ENCODE data around the gene MAGEB6. TPM values are rescaled to one million over a fixed set of nuclear protein-coding genes. Genes with fewer than 3 reads are reported as not detected.
"Not testable (repeated sequence)": the region's sequence is repeated elsewhere in the genome, so short reads cannot be mapped to it uniquely, and the experiment has no call there.

MAGEB6 gene, protein sequence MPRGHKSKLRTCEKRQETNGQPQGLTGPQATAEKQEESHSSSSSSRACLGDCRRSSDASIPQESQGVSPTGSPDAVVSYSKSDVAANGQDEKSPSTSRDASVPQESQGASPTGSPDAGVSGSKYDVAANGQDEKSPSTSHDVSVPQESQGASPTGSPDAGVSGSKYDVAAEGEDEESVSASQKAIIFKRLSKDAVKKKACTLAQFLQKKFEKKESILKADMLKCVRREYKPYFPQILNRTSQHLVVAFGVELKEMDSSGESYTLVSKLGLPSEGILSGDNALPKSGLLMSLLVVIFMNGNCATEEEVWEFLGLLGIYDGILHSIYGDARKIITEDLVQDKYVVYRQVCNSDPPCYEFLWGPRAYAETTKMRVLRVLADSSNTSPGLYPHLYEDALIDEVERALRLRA
- total RNA-seq (not detected), total RNA-seq (0 reads per million in 2 donors)

DNA sequence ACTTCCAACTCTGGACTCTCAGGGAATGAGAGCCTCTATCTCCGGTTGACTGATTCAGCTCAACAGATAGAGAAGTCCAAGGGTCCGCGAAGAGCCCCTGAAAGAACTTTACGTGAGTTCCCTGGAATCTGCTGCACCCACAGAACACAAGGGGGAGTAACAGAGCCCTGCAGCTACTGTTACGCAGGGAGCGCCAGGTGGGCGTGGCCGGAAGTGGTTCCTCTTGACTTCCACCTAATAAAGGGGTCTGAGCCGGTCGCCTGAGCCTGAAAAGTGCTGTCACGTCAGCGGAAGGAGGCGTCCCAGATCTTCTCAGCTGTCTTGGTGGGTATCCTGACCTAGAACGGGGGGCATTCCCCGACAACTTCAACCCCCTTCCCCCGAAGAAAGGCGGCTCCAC, at the start of gene MAGEB6:
MAGEB6 (plus strand) TSS at position 237 of the 400 bp plus-strand sequence. CDS start 1,407 bp downstream, outside the sequence.
- H3K36me3 Mint-ChIP-seq (ENCODE audit: low read depth) = no peaks in the 10 kb centered on the region

DNA sequence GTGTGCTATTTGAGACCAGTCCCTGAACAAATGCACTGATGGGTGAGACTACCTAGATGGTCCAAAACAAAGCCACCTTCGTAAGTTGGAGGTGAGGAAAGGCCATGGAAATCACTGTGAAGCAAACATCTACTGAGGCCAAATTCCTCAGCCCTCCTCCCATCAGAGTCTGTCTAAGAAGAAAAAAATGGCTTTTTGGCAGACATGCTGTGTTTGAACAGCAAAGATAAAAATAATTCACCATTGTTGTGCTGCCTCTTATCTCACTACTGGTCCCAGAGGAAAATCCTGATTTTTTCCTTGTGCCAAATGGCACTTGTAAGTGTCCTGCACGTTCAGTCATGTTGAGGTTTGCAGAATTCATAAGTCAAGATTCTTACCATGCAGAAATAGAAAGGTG, 46.2 kb upstream of the MAGEB6 start:
- Mint-ChIP-seq H3K36me3 (ENCODE audit: low read depth) (no peaks in the 10 kb centered on the region), H3K27ac (no peak overlapping the region), H3K4me3 (no peak overlapping the region), H3K27me3 (no peaks in the 10 kb centered on the region), H3K4me1 (no peaks in the 10 kb centered on the region)
- DNase-seq = no peak
- no peaks in the 10 kb centered on the region for H3K9me3 ChIP-seq (ENCODE audit: control insufficient read depth, low read length, poor library complexity, severe bottlenecking)
- no peak for ATAC-seq

More for the DNA sequence above, at the start of gene MAGEB6:
- H3K4me1 Mint-ChIP-seq = no peaks in the 10 kb centered on the region
- H3K27ac Mint-ChIP-seq = no peak within 1 kb of the TSS
- no peak for DNase-seq
- no peak for ATAC-seq
- no peaks in the 10 kb centered on the region for H3K27me3 Mint-ChIP-seq
- no peak within 1 kb of the TSS for H3K4me3 Mint-ChIP-seq
- no peaks in the 10 kb centered on the region for H3K9me3 ChIP-seq (ENCODE audit: control insufficient read depth, low read length, poor library complexity, severe bottlenecking)

DNA sequence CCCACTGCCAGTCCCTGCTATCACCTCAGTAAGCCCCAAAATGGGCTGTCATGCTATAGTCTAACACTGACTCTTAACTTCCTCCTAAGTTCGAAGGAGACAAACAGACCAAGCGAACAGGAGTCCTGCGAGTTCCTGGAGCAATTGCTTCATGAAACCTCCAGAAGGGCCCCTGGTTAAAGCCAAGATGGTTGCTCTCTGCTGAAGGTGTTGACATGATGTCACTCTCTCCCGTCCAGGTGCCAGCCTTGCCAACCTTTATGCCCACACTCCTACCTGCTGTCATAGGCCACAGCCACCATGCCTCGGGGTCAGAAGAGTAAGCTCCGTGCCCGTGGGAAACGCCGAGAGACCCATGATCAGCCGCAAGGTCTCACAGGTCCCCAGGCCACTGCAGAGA, 31.9 kb upstream of the MAGEB6 start, which contains the start of gene MAGEB6B:
MAGEB6B (plus strand) TSS at position 301 of the 400 bp plus-strand sequence; CDS start at position 301, 0 bp downstream.
- H3K9me3 ChIP-seq (ENCODE audit: control insufficient read depth, low read length, poor library complexity, severe bottlenecking) = no peaks in the 10 kb centered on the region
- Mint-ChIP-seq H3K4me1 (no peaks in the 10 kb centered on the region), H3K27me3 (no peaks in the 10 kb centered on the region), H3K36me3 (ENCODE audit: low read depth) (no peaks in the 10 kb centered on the region), H3K4me3 (no peak within 1 kb of the TSS), H3K27ac (no peak within 1 kb of the TSS)
- ATAC-seq (no peak), DNase-seq (no peak)

DNA sequence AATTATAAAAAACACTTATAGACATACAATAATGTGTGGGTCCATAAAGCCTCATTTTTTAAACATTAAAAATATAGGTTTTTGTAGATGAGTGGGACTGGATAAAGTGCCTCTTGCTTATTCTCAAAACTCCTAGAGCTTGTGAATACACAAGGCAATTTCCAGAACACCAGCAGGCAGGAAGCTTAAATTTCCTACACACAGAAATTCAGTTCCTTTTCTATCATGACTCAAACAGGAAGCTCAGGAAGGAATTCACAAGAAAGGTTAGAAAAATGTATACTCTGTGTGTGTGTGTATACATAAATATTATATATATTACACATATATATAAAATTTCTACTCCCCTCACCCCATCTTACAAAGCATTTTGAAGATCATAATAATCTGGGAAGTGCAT, 11.3 kb downstream of the MAGEB6 start:
- Mint-ChIP-seq H3K27ac (no peak overlapping the region), H3K4me3 (no peak overlapping the region), H3K27me3 (no peaks in the 10 kb centered on the region), H3K4me1 (no peaks in the 10 kb centered on the region), H3K36me3 (ENCODE audit: low read depth) (no peaks in the 10 kb centered on the region)
- no peak for DNase-seq
- no peak for ATAC-seq
- H3K9me3 ChIP-seq (ENCODE audit: control insufficient read depth, low read length, poor library complexity, severe bottlenecking) = no peaks in the 10 kb centered on the region

DNA sequence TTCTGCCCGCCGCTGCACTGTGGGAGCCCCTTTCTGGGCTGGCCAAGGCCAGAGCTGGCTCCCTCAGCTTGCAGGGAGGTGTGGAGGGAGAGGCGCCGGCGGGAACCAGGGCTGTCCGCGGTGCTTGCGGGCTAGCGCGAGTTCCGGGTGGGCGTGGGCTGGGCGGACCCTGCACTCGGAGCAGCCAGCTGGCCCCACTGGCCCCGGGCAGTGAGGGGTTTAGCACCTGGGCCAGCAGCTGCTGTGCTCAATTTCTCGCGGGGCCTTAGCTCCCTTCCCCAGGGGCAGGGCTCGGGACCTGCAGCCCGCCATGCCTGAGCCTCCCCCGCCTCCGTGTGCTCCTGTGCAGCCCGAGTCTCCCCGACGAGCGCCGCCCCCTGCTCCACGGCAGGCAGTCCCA, 12.5 kb downstream of the MAGEB6 start:
- not testable (repeated sequence) for H3K36me3 Mint-ChIP-seq (ENCODE audit: low read depth); ATAC-seq

DNA sequence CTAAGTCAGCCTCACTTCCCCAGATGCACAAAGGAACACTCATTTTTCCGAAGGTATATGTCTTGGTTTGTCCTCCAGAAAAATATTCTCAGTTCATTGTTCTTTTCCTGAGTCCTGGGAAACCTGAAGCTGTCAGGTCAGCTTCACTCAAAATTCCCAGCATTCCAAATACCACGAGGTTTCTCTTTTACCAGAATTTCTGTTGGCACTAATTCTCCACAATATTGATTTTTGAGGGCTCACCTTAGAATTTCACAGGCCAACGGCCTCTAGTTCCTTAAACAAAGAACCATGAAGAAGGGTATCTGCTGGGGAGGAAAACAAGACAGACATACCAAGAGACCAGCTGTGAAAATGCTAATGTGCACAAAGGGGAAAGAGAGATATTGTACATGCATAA, 15.8 kb downstream of the MAGEB6 start:
- H3K9me3 ChIP-seq (ENCODE audit: control insufficient read depth, low read length, poor library complexity, severe bottlenecking) = no peaks in the 10 kb centered on the region
- Mint-ChIP-seq H3K27ac (no peak overlapping the region), H3K4me3 (no peak overlapping the region), H3K27me3 (no peaks in the 10 kb centered on the region), H3K4me1 (no peaks in the 10 kb centered on the region), H3K36me3 (ENCODE audit: low read depth) (no peaks in the 10 kb centered on the region)
- DNase-seq (no peak), ATAC-seq (no peak)

More for the DNA sequence above, 12.5 kb downstream of the MAGEB6 start:
- H3K27ac Mint-ChIP-seq; H3K4me1 Mint-ChIP-seq; H3K9me3 ChIP-seq (ENCODE audit: control insufficient read depth, low read length, poor library complexity, severe bottlenecking); H3K4me3 Mint-ChIP-seq; DNase-seq; H3K27me3 Mint-ChIP-seq: not testable (repeated sequence)

DNA sequence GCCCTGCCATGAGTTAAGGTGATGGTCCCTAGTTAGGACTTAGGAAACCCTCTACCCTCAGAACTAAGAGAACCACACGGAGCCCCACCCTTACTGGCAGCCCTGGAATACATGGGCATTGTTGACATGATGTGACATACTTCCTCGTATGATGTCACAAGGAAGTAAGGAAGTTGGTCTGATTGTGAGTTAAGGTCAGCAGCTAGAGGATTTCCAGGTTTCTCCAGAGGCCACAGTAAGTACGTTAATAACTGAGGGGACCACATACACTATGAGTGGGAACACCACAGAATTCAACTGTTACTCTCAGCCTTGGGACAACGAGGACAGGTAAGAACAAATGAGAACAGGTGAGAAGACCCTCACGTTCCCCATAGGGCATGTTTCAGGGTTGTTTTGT, 23.6 kb downstream of the MAGEB6 start, which contains the start of gene MAGEB5:
MAGEB5 (plus strand) TSS at position 301 of the 400 bp plus-strand sequence. CDS start 1,133 bp downstream, outside the sequence.
- Mint-ChIP-seq H3K4me1 (no peaks in the 10 kb centered on the region), H3K27ac (no peak within 1 kb of the TSS), H3K4me3 (no peak within 1 kb of the TSS), H3K36me3 (ENCODE audit: low read depth) (no peaks in the 10 kb centered on the region), H3K27me3 (no peaks in the 10 kb centered on the region)
- H3K9me3 ChIP-seq (ENCODE audit: control insufficient read depth, low read length, poor library complexity, severe bottlenecking) = no peaks in the 10 kb centered on the region
- no peak for DNase-seq
- ATAC-seq = no peak

DNA sequence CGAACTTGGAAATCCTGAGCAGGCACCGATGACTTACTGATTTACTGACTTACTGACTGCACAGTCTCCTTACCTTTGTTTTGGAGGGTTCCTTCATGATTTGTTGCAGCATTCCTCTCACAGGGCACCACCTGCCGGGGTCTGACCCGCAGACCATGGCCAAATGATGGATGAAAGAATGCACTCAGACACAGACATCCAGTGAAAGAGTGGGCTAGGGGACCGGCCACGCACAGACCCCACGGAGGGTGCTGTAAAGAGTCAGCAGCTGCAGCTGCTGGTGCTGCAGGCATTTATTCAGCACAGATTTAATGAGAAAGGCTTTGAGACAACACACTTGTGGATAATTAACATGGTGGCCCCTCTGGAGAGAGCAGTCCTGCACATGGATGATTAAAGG, 27.1 kb downstream of the MAGEB6 start:
- no peak overlapping the region for H3K4me3 Mint-ChIP-seq
- no peak overlapping the region for H3K27ac Mint-ChIP-seq
- H3K27me3 Mint-ChIP-seq = no peaks in the 10 kb centered on the region
- no peaks in the 10 kb centered on the region for H3K9me3 ChIP-seq (ENCODE audit: control insufficient read depth, low read length, poor library complexity, severe bottlenecking)
- H3K4me1 Mint-ChIP-seq = no peaks in the 10 kb centered on the region
- H3K36me3 Mint-ChIP-seq (ENCODE audit: low read depth) = no peaks in the 10 kb centered on the region
- DNase-seq (no peak), ATAC-seq (no peak)

DNA sequence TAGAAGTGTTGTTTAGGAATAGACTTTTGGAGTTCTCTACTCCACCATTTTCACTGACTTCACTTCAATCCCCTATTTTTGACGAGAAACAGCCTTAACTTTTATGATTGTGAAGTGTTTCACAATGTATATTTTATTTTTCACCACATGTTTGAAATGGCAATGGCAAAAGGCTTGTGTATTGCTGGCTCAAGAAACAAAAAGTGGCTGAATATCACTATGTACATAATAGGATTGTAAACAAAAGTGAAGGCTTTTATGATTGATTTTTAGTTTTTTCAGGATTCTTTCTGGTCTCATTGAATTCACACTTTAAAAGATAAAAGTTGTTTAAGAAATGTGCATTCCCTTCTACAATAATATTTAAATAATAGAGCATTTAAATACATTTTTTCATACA, 41.9 kb downstream of the MAGEB6 start:
- Mint-ChIP-seq H3K27ac (no peak overlapping the region), H3K36me3 (ENCODE audit: low read depth) (no peaks in the 10 kb centered on the region), H3K27me3 (no peaks in the 10 kb centered on the region), H3K4me3 (no peak overlapping the region), H3K4me1 (no peaks in the 10 kb centered on the region)
- ATAC-seq = no peak
- no peak for DNase-seq
- H3K9me3 ChIP-seq (ENCODE audit: control insufficient read depth, low read length, poor library complexity, severe bottlenecking) = no peaks in the 10 kb centered on the region

Other genes starting within 250 kb of the MAGEB6 start
- gene MAGEB18, start 54.1 kb upstream of the MAGEB6 start, total RNA-seq = not detected
- not detected for gene MAGEB6B, start 31.8 kb upstream of the MAGEB6 start, total RNA-seq
- gene MAGEB5, start 23.7 kb downstream of the MAGEB6 start, total RNA-seq = not detected